ENCODE data around the gene ALDH7A1.

ALDH7A1 gene

GRCh38 chr5:126579716-126580115 is 15.3 kb downstream of the ALDH7A1 start:
- no peaks in the 10 kb centered on the region for H3K4me1 ChIP-seq (ENCODE audit: low read length)
- H3K4me3 ChIP-seq (ENCODE audit: low read length): no peak overlapping the region
- no peaks in the 10 kb centered on the region for H3F3A ChIP-seq (ENCODE audit: insufficient read depth, low read length)
- H3K27me3 ChIP-seq (replicated peaks; ENCODE audit: insufficient read depth, low read length): no peaks in the 10 kb centered on the region
- no peaks in the 10 kb centered on the region for H4K20me1 ChIP-seq (ENCODE audit: insufficient read depth, low read length)
- H3K79me2 ChIP-seq (ENCODE audit: low read length): no peaks in the 10 kb centered on the region
- no peaks in the 10 kb centered on the region for H3K9me3 ChIP-seq (replicated peaks; ENCODE audit: insufficient read depth, low read length)
- no peaks in the 10 kb centered on the region for H3K9me2 ChIP-seq (replicated peaks; ENCODE audit: insufficient read depth, low read length)
- no peak for DNase-seq
- H2AFZ ChIP-seq (ENCODE audit: low read length): no peak overlapping the region
- H3K4me2 ChIP-seq (ENCODE audit: low read depth, low read length): no peak overlapping the region
- H3K27ac ChIP-seq (ENCODE audit: low read length): no peak overlapping the region
- TF ChIP-seq, protein P1, sequence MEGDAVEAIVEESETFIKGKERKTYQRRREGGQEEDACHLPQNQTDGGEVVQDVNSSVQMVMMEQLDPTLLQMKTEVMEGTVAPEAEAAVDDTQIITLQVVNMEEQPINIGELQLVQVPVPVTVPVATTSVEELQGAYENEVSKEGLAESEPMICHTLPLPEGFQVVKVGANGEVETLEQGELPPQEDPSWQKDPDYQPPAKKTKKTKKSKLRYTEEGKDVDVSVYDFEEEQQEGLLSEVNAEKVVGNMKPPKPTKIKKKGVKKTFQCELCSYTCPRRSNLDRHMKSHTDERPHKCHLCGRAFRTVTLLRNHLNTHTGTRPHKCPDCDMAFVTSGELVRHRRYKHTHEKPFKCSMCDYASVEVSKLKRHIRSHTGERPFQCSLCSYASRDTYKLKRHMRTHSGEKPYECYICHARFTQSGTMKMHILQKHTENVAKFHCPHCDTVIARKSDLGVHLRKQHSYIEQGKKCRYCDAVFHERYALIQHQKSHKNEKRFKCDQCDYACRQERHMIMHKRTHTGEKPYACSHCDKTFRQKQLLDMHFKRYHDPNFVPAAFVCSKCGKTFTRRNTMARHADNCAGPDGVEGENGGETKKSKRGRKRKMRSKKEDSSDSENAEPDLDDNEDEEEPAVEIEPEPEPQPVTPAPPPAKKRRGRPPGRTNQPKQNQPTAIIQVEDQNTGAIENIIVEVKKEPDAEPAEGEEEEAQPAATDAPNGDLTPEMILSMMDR (IDR thresholded peaks at IDR 0.05; ENCODE audit: low read length): no peak
- no peak for TF ChIP-seq EZH2 (optimal IDR thresholded peaks at IDR 0.05; ENCODE audit: low read depth, low read length)
- TF ChIP-seq EZH2phosphoT487 (IDR thresholded peaks at IDR 0.05; ENCODE audit: low read length): no peak
- no peaks in the 10 kb centered on the region for H3K36me3 ChIP-seq (replicated peaks; ENCODE audit: insufficient read depth, low read length)
- H3K9ac ChIP-seq (ENCODE audit: low read length): no peak overlapping the region

GRCh38 chr5:126577415-126577814 is 17.6 kb downstream of the ALDH7A1 start:
- H3K27me3 ChIP-seq (replicated peaks; ENCODE audit: insufficient read depth, low read length): no peaks in the 10 kb centered on the region
- no peak overlapping the region for H3K4me2 ChIP-seq (ENCODE audit: low read depth, low read length)

GRCh38 chr5:126576974-126577373 is 18.0 kb downstream of the ALDH7A1 start:
- Histone ChIP-seq H3K79me2 (ENCODE audit: low read length) (no peaks in the 10 kb centered on the region), H3K36me3 (replicated peaks; ENCODE audit: insufficient read depth, low read length) (no peaks in the 10 kb centered on the region), H3F3A (ENCODE audit: insufficient read depth, low read length) (no peaks in the 10 kb centered on the region), H3K27ac (ENCODE audit: low read length) (no peak overlapping the region), H3K9ac (ENCODE audit: low read length) (no peak overlapping the region), H3K4me1 (ENCODE audit: low read length) (no peaks in the 10 kb centered on the region), H4K20me1 (ENCODE audit: insufficient read depth, low read length) (no peaks in the 10 kb centered on the region), H3K9me2 (replicated peaks; ENCODE audit: insufficient read depth, low read length) (no peaks in the 10 kb centered on the region), H3K4me2 (ENCODE audit: low read depth, low read length) (no peak overlapping the region), H3K9me3 (replicated peaks; ENCODE audit: insufficient read depth, low read length) (no peaks in the 10 kb centered on the region), H3K4me3 (ENCODE audit: low read length) (no peak overlapping the region), H3K27me3 (replicated peaks; ENCODE audit: insufficient read depth, low read length) (no peaks in the 10 kb centered on the region), H2AFZ (ENCODE audit: low read length) (no peak overlapping the region)
- TF ChIP-seq EZH2phosphoT487 (IDR thresholded peaks at IDR 0.05; ENCODE audit: low read length): no peak
- no peak for TF ChIP-seq EZH2 (optimal IDR thresholded peaks at IDR 0.05; ENCODE audit: low read depth, low read length)
- TF ChIP-seq, protein P1 (IDR thresholded peaks at IDR 0.05; ENCODE audit: low read length): no peak
- DNase-seq: no peak

More at GRCh38 chr5:126577415-126577814, 17.6 kb downstream of the ALDH7A1 start:
- Histone ChIP-seq H3K9ac (ENCODE audit: low read length) (no peak overlapping the region), H3F3A (ENCODE audit: insufficient read depth, low read length) (no peaks in the 10 kb centered on the region), H3K36me3 (replicated peaks; ENCODE audit: insufficient read depth, low read length) (no peaks in the 10 kb centered on the region), H3K4me1 (ENCODE audit: low read length) (no peaks in the 10 kb centered on the region), H3K4me3 (ENCODE audit: low read length) (no peak overlapping the region), H3K27ac (ENCODE audit: low read length) (no peak overlapping the region), H3K9me3 (replicated peaks; ENCODE audit: insufficient read depth, low read length) (no peaks in the 10 kb centered on the region), H3K9me2 (replicated peaks; ENCODE audit: insufficient read depth, low read length) (no peaks in the 10 kb centered on the region), H2AFZ (ENCODE audit: low read length) (no peak overlapping the region), H4K20me1 (ENCODE audit: insufficient read depth, low read length) (no peaks in the 10 kb centered on the region), H3K79me2 (ENCODE audit: low read length) (no peaks in the 10 kb centered on the region)
- TF ChIP-seq EZH2 (optimal IDR thresholded peaks at IDR 0.05; ENCODE audit: low read depth, low read length) (no peak), EZH2phosphoT487 (IDR thresholded peaks at IDR 0.05; ENCODE audit: low read length) (no peak)
- TF ChIP-seq, protein P1 (IDR thresholded peaks at IDR 0.05; ENCODE audit: low read length): no peak
- no peak for DNase-seq
